IMR-90 (cell line): ENCODE data around the gene PTPRN2. TPM values are rescaled to one million over a fixed set of nuclear protein-coding genes. Genes with fewer than 3 reads are reported as not detected.

Experiments
- ATAC-seq: fragments of 200-7000 bp; cut with Tn5 transposase; 2 replicates; pipeline ENCODE4 v1.9.1; 2020; ENCODE audit warnings: low read depth, mild to moderate bottlenecking, moderate library complexity
- BruUV-seq: library from RNA; stranded (reverse); fragments of 400-500 nt; replicated peaks from 2 replicates; lab custom pipeline; 2021; lab: Mats Ljungman, UMichigan
- CTCF ChIA-PET: fragments of 300-600 bp; formaldehyde crosslinking; extraction: SDS; loops from one replicate; lab custom pipeline; 2021; ENCODE audit warnings: antibody characterized with exemption; lab: Yijun Ruan, JAX
- POLR2A ChIA-PET: fragments of 300-600 bp; sonication (Branson Sonifier 250); formaldehyde crosslinking; loops from one replicate; lab custom pipeline; 2022; ENCODE audit warnings: antibody characterized with exemption; ENCODE audit not compliant: unreplicated experiment; lab: Charles Lee
- DNase-seq: peaks from one replicate; pipeline ENCODE4 v3.0.0; 2013
- H2AFZ ChIP-seq: replicated peaks from 2 replicates; pipeline ENCODE3; 2013; ENCODE audit warnings: low read length, mild to moderate bottlenecking; ENCODE audit not compliant: poor library complexity
- H2AK5ac ChIP-seq: 2 replicates; pipeline ENCODE4 v1.6.1; 2013; ENCODE audit warnings: low read depth, low read length, inconsistent platforms
- H2AK9ac ChIP-seq: replicated peaks from 2 replicates; pipeline ENCODE3; 2013; ENCODE audit warnings: mild to moderate bottlenecking, low read depth, low read length, moderate library complexity; ENCODE audit not compliant: poor library complexity
- H2BK120ac ChIP-seq: 2 replicates; pipeline ENCODE4 v1.6.1; 2013; ENCODE audit warnings: low read depth, low read length, inconsistent platforms
- H2BK15ac ChIP-seq: 3 replicates; pipeline ENCODE4 v1.6.1; 2013; ENCODE audit warnings: low read depth, low read length, inconsistent platforms
- H2BK20ac ChIP-seq: 2 replicates; pipeline ENCODE4 v1.6.1; 2013; ENCODE audit warnings: low read depth, mild to moderate bottlenecking, inconsistent platforms, low read length, moderate library complexity
- H2BK5ac ChIP-seq: 2 replicates; pipeline ENCODE4 v1.6.1; 2013; ENCODE audit warnings: mild to moderate bottlenecking, low read depth, low read length, inconsistent platforms; ENCODE audit not compliant: poor library complexity, severe bottlenecking
- H3K14ac ChIP-seq: replicated peaks from 2 replicates; pipeline ENCODE4 v1.6.1; 2013; ENCODE audit warnings: low read depth, low read length, inconsistent platforms
- H3K18ac ChIP-seq: 2 replicates; pipeline ENCODE4 v1.6.1; 2013; ENCODE audit warnings: low read depth, low read length, control low read depth
- H3K23ac ChIP-seq: 2 replicates; pipeline ENCODE4 v1.6.1; 2013; ENCODE audit warnings: low read depth, low read length, inconsistent platforms
- H3K27ac ChIP-seq: 2 replicates; pipeline ENCODE4 v1.5.1; 2013; ENCODE audit warnings: mild to moderate bottlenecking, control low read depth, low read length; ENCODE audit not compliant: insufficient read depth
- H3K27me3 ChIP-seq: 2 replicates; pipeline ENCODE4 v1.6.1; 2013; ENCODE audit warnings: low read length; ENCODE audit not compliant: control insufficient read depth, insufficient read depth
- H3K36me3 ChIP-seq: 2 replicates; pipeline ENCODE4 v1.6.1; 2013; ENCODE audit warnings: low read length, mixed read lengths; ENCODE audit not compliant: control insufficient read depth, insufficient read depth
- H3K4ac ChIP-seq: 2 replicates; pipeline ENCODE4 v1.6.1; 2013; ENCODE audit warnings: low read depth, low read length, inconsistent platforms
- H3K4me1 ChIP-seq: 2 replicates; pipeline ENCODE4 v1.6.1; 2013; ENCODE audit warnings: low read length, mixed read lengths; ENCODE audit not compliant: control insufficient read depth, insufficient read depth
- H3K4me2 ChIP-seq: 2 replicates; pipeline ENCODE4 v1.6.1; 2013; ENCODE audit warnings: low read depth, mild to moderate bottlenecking, control low read depth, low read length, moderate library complexity
- H3K4me3 ChIP-seq: 2 replicates; pipeline ENCODE4 v1.5.1; 2013; ENCODE audit warnings: low read depth, mild to moderate bottlenecking, control low read depth, low read length, moderate library complexity; ENCODE audit not compliant: insufficient read depth
- H3K56ac ChIP-seq: 2 replicates; pipeline ENCODE4 v1.6.1; 2013; ENCODE audit warnings: low read length, inconsistent platforms; ENCODE audit not compliant: insufficient read depth; ENCODE audit errors: extremely low read depth
- H3K79me1 ChIP-seq, 2 experiments: 2 replicates each; pipeline ENCODE4 v1.6.1; 2013; ENCODE audit warnings: low read length in 2 of 2, inconsistent platforms in 1 of 2, low read depth in 1 of 2
- H3K9ac ChIP-seq: 2 replicates; pipeline ENCODE4 v1.6.1; 2013; ENCODE audit warnings: low read depth, low read length, control low read depth
- H3K9me1 ChIP-seq: 2 replicates; pipeline ENCODE4 v1.6.1; 2013; ENCODE audit warnings: low read length, inconsistent platforms; ENCODE audit not compliant: insufficient read depth
- H3K9me3 ChIP-seq: 2 replicates; pipeline ENCODE4 v1.6.1; 2013; ENCODE audit warnings: low read length; ENCODE audit not compliant: control insufficient read depth, insufficient read depth
- H4K20me1 ChIP-seq: 2 replicates; pipeline ENCODE4 v1.6.1; 2013; ENCODE audit warnings: low read length, inconsistent platforms; ENCODE audit not compliant: insufficient read depth
- H4K5ac ChIP-seq: 2 replicates; pipeline ENCODE4 v1.6.1; 2013; ENCODE audit warnings: mild to moderate bottlenecking, low read depth, low read length, control low read depth
- H4K8ac ChIP-seq, 2 experiments: 2 replicates each; pipeline ENCODE4 v1.6.1; 2013; ENCODE audit warnings: low read depth in 2 of 2, low read length in 2 of 2, control low read depth in 1 of 2, inconsistent platforms in 1 of 2
- H4K91ac ChIP-seq: 2 replicates; pipeline ENCODE4 v1.6.1; 2013; ENCODE audit warnings: low read depth, low read length, inconsistent platforms; ENCODE audit not compliant: insufficient read depth
- CHD1 ChIP-seq: IDR thresholded peaks from 2 replicates; pipeline ENCODE4 v1.6.1; 2012; ENCODE audit warnings: low read depth, low read length, improper control_type of control experiment
- FOS ChIP-seq: fragments of 150-350 bp; IDR thresholded peaks from 2 replicates; pipeline ENCODE4 v1.6.1; 2016; ENCODE audit warnings: low read depth, low read length
- NFE2L2 ChIP-seq: fragments of 150-350 bp; IDR thresholded peaks from 2 replicates; pipeline ENCODE4 v1.6.1; 2016; ENCODE audit warnings: low read depth, mild to moderate bottlenecking, low read length
- RFX5 ChIP-seq: IDR thresholded peaks from 2 replicates; pipeline ENCODE4 v1.8.0; 2012; ENCODE audit warnings: low read depth, mild to moderate bottlenecking, low read length, moderate library complexity
- WGBS, 2 experiments: methylation state at CpG; one replicate each; pipeline versions ENCODE4 v1.1.5 to v1.1.7; 2013; ENCODE audit warnings: missing lambda C conversion rate in 2 of 2; ENCODE audit not compliant: insufficient read length in 1 of 2; ENCODE audit errors: extremely low coverage in 2 of 2; 5-methylcytosine and 5-hydroxymethylcytosine counted together
- dilution Hi-C: fragments of 300-500 bp; cut with HindIII; formaldehyde crosslinking; loops from one replicate; pipeline ENCODE4 v1.14.3; 2018; ENCODE audit warnings: low sequenced_read_pairs; ENCODE audit not compliant: unreplicated experiment
- in situ Hi-C: fragments of 300-500 bp; cut with MboI; formaldehyde crosslinking; loops from 3 replicates; pipeline ENCODE4 v1.14.3; 2019; ENCODE audit warnings: low sequenced_read_pairs, inconsistent platforms, mixed read lengths
- intact Hi-C: fragments of 100-400 bp; cut with micrococcal nuclease; formaldehyde crosslinking; loops from 2 replicates; pipeline ENCODE4 v1.10.0; 2022
- polyA plus RNA-seq, 3 experiments: library from polyadenylated mRNA; depleted of rRNA; stranded (reverse); fragments of >200 nt; gene quantifications; 2 replicates each; pipeline ENCODE4 v1.2.3, GENCODE V29; 2012; ENCODE audit warnings: low replicate concordance in 1 of 3
- total RNA-seq: library from RNA; depleted of rRNA; stranded (reverse); fragments of >200 nt; gene quantifications from 2 replicates; pipeline ENCODE4 v1.2.3, GENCODE V29; 2012
- TF ChIP-seq, protein P1 (sequence below): fragments of 150-350 bp; IDR thresholded peaks from 2 replicates; pipeline ENCODE4 v1.6.1; 2016; ENCODE audit warnings: low read depth, mild to moderate bottlenecking, low read length, moderate library complexity, borderline replicate concordance
- TF ChIP-seq, protein P2 (sequence below): fragments of 150-350 bp; IDR thresholded peaks from 2 replicates; pipeline ENCODE4 v1.6.1; 2017; ENCODE audit warnings: mild to moderate bottlenecking, antibody characterized with exemption, low read length, low read depth

PTPRN2 gene
- total and polyA plus RNA-seq, 2 of the 4 experiments (the other 2 are of a cell fraction): 0.03 TPM; not detected in 1

GRCh38 chr7:157547102-157547501, 1040.5 kb downstream of the PTPRN2 start:
- Histone ChIP-seq H4K20me1 (no peaks in the 10 kb centered on the region), H2AK5ac (no peak overlapping the region), H3K4me3 (no peak overlapping the region), H2AFZ (no peak overlapping the region), H3K23ac (no peak overlapping the region), H3K9me1 (no peaks in the 10 kb centered on the region), H3K56ac (no peak overlapping the region), H2BK15ac (no peak overlapping the region), H4K5ac (no peak overlapping the region), H4K91ac (no peak overlapping the region), H2BK20ac (no peak overlapping the region), H3K4me1 (no peaks in the 10 kb centered on the region), H3K4me2 (no peak overlapping the region), H3K27me3 (no peaks in the 10 kb centered on the region), H3K79me1 (no peaks in the 10 kb centered on the region), H3K14ac (no peak overlapping the region), H2BK120ac (no peak overlapping the region), H4K8ac (no peak overlapping the region), H2BK5ac (no peak overlapping the region), H3K36me3 (no peaks in the 10 kb centered on the region), H3K18ac (no peak overlapping the region), H3K9me3 (peaks cover 59% of the 10 kb centered on the region), H3K4ac (no peak overlapping the region), H3K27ac (no peak overlapping the region), H2AK9ac (no peak overlapping the region), H3K9ac (no peak overlapping the region)
- in situ Hi-C loops (no loop called here), dilution Hi-C loops (no loop called here), intact Hi-C loops (no loop called here)
- no TSS peak for BruUV-seq
- TF ChIP-seq FOS (no peak), CHD1 (no peak), NFE2L2 (no peak), RFX5 (no peak)
- TF ChIP-seq, protein P1, sequence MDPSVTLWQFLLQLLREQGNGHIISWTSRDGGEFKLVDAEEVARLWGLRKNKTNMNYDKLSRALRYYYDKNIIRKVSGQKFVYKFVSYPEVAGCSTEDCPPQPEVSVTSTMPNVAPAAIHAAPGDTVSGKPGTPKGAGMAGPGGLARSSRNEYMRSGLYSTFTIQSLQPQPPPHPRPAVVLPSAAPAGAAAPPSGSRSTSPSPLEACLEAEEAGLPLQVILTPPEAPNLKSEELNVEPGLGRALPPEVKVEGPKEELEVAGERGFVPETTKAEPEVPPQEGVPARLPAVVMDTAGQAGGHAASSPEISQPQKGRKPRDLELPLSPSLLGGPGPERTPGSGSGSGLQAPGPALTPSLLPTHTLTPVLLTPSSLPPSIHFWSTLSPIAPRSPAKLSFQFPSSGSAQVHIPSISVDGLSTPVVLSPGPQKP: no peak
- TF ChIP-seq, protein P2, sequence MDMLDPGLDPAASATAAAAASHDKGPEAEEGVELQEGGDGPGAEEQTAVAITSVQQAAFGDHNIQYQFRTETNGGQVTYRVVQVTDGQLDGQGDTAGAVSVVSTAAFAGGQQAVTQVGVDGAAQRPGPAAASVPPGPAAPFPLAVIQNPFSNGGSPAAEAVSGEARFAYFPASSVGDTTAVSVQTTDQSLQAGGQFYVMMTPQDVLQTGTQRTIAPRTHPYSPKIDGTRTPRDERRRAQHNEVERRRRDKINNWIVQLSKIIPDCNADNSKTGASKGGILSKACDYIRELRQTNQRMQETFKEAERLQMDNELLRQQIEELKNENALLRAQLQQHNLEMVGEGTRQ: no peak
- DNase-seq: no peak
- WGBS, 2 experiments: 48% methylated on average over 6 of the region's 7 CpGs; no CpG with 5 or more reads in 1 of the 2 experiments
- no peak for ATAC-seq
- ChIA-PET POLR2A (no interaction called here), CTCF (no interaction called here)
